ENCODE measurements around the gene EXTL2.
"Not testable (repeated sequence)": the region's sequence is repeated elsewhere in the genome, so short reads cannot be mapped to it uniquely, and the experiment has no call there.

The EXTL2 gene

DNA sequence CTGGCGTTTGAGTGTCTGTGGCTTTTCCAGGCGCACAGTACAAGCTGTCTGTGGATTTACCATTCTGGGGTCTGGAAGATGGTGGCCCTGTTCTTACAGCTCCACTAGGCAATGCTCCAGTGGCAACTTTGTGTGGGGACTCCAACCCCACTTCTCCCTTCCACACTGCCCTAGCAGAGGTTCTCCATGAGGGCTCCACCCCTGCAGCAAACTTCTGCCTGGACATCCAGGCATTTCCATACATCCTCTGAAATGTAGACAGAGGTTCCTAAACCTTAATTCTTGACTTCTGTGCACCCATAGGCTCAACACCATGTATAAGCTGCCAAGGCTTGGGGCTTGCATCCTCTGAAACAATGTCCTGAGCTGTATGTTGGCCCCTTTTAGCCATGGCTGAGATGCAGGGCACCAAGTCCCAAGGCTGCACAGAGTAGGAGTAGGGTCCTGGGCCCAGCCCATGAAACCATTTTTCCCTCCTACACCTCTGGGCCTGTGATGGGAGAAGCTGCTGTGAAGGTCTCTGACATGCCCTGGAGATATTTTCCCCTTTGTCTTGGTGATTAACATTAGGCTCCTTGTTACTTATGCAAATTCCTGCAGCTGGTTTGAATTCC, 4.7 kb downstream of the EXTL2 start:
- H4K91ac ChIP-seq (ENCODE audit: low read depth, low read length, poor library complexity); H2BK120ac ChIP-seq (ENCODE audit: low read depth, low read length); H3K27ac ChIP-seq (replicated peaks; ENCODE audit: low read length); H2BK12ac ChIP-seq (ENCODE audit: low read length); H2AFZ ChIP-seq (ENCODE audit: low read length); H3K9ac ChIP-seq (ENCODE audit: low read depth, low read length, poor library complexity); H3K4ac ChIP-seq (ENCODE audit: low read length); H3K14ac ChIP-seq (ENCODE audit: low read length); H3K23ac ChIP-seq (ENCODE audit: low read depth, low read length, poor library complexity); H2BK15ac ChIP-seq (ENCODE audit: low read length); H3K18ac ChIP-seq (ENCODE audit: low read length); DNase-seq (ENCODE audit: low spot score); H4K8ac ChIP-seq (ENCODE audit: low read depth, low read length); H2BK5ac ChIP-seq (ENCODE audit: low read length); H3K4me1 ChIP-seq (ENCODE audit: control insufficient read depth in 2 of 2, insufficient read depth in 1 of 2, low read depth in 1 of 2, low read length in 2 of 2); H3K27me3 ChIP-seq (ENCODE audit: control insufficient read depth in 3 of 3, insufficient read depth in 3 of 3, low read depth in 1 of 3, low read length in 3 of 3); H3K4me3 ChIP-seq (ENCODE audit: low read length in 2 of 2); H3K4me2 ChIP-seq (ENCODE audit: insufficient read depth, low read length, poor library complexity, severe bottlenecking); H3K79me1 ChIP-seq (ENCODE audit: low read depth, low read length); H2AK5ac ChIP-seq (ENCODE audit: low read depth, low read length): not testable (repeated sequence)
- WGBS, 2 donors (ENCODE audit: extremely low coverage in 2 of 2, insufficient read length in 2 of 2, insufficient replicate concordance in 1 of 2) = no CpG with 5 or more reads among the region's 2 CpGs
- Histone ChIP-seq H3K36me3 (replicated peaks in 1 of 2; ENCODE audit: control insufficient read depth in 2 of 2, insufficient read depth in 2 of 2, low read length in 2 of 2) (peaks cover 6 to 62% of the 10 kb centered on the region in 2 donors), H3K9me3 (replicated peaks in 1 of 2; ENCODE audit: control insufficient read depth in 2 of 2, insufficient read depth in 1 of 2, low read depth in 1 of 2, low read length in 2 of 2) (peaks cover 10 to 46% of the 10 kb centered on the region in 2 donors)

GRCh38 chr1:100889007-100889406, 5.6 kb downstream of the EXTL2 start:
- H2AFZ ChIP-seq (ENCODE audit: low read length); H3K4ac ChIP-seq (ENCODE audit: low read length); H3K4me3 ChIP-seq (ENCODE audit: low read length in 2 of 2); H3K27me3 ChIP-seq (ENCODE audit: control insufficient read depth in 3 of 3, insufficient read depth in 3 of 3, low read depth in 1 of 3, low read length in 3 of 3); H3K79me1 ChIP-seq (ENCODE audit: low read depth, low read length); H4K91ac ChIP-seq (ENCODE audit: low read depth, low read length, poor library complexity); H2BK5ac ChIP-seq (ENCODE audit: low read length); H4K8ac ChIP-seq (ENCODE audit: low read depth, low read length); H2BK15ac ChIP-seq (ENCODE audit: low read length); H3K9ac ChIP-seq (ENCODE audit: low read depth, low read length, poor library complexity); H3K23ac ChIP-seq (ENCODE audit: low read depth, low read length, poor library complexity); DNase-seq (ENCODE audit: low spot score); H3K4me1 ChIP-seq (ENCODE audit: control insufficient read depth in 2 of 2, insufficient read depth in 1 of 2, low read depth in 1 of 2, low read length in 2 of 2); H3K14ac ChIP-seq (ENCODE audit: low read length); H2BK120ac ChIP-seq (ENCODE audit: low read depth, low read length); H3K27ac ChIP-seq (replicated peaks; ENCODE audit: low read length); H2AK5ac ChIP-seq (ENCODE audit: low read depth, low read length); H3K18ac ChIP-seq (ENCODE audit: low read length); H3K4me2 ChIP-seq (ENCODE audit: insufficient read depth, low read length, poor library complexity, severe bottlenecking); H2BK12ac ChIP-seq (ENCODE audit: low read length): not testable (repeated sequence)
- peaks cover 6 to 63% of the 10 kb centered on the region in 2 donors for H3K36me3 ChIP-seq (replicated peaks in 1 of 2; ENCODE audit: control insufficient read depth in 2 of 2, insufficient read depth in 2 of 2, low read length in 2 of 2)
- peaks cover 10 to 46% of the 10 kb centered on the region in 2 donors for H3K9me3 ChIP-seq (replicated peaks in 1 of 2; ENCODE audit: control insufficient read depth in 2 of 2, insufficient read depth in 1 of 2, low read depth in 1 of 2, low read length in 2 of 2)
- WGBS, 2 donors (ENCODE audit: extremely low coverage in 2 of 2, insufficient read length in 2 of 2, insufficient replicate concordance in 1 of 2) = no CpG with 5 or more reads among the region's 1 CpG

GRCh38 chr1:100883963-100884362, 10.7 kb downstream of the EXTL2 start:
- no peaks in the 10 kb centered on the region for H3K4me1 ChIP-seq (ENCODE audit: control insufficient read depth in 2 of 2, insufficient read depth in 1 of 2, low read depth in 1 of 2, low read length in 2 of 2)
- no peak overlapping the region for H2BK5ac ChIP-seq (ENCODE audit: low read length)
- no peak overlapping the region for H2BK120ac ChIP-seq (ENCODE audit: low read depth, low read length)
- H3K23ac ChIP-seq (ENCODE audit: low read depth, low read length, poor library complexity) = no peak overlapping the region
- H3K4ac ChIP-seq (ENCODE audit: low read length) = no peak overlapping the region
- H3K4me2 ChIP-seq (ENCODE audit: insufficient read depth, low read length, poor library complexity, severe bottlenecking) = no peak overlapping the region
- no peak overlapping the region for H2AFZ ChIP-seq (ENCODE audit: low read length)
- H3K4me3 ChIP-seq (ENCODE audit: low read length in 2 of 2) = no peak overlapping the region
- H2AK5ac ChIP-seq (ENCODE audit: low read depth, low read length) = no peak overlapping the region
- no peak overlapping the region for H2BK12ac ChIP-seq (ENCODE audit: low read length)
- no peak overlapping the region for H3K27ac ChIP-seq (replicated peaks; ENCODE audit: low read length)
- no peaks in the 10 kb centered on the region for H3K27me3 ChIP-seq (ENCODE audit: control insufficient read depth in 3 of 3, insufficient read depth in 3 of 3, low read depth in 1 of 3, low read length in 3 of 3)
- WGBS, 2 donors (ENCODE audit: extremely low coverage in 2 of 2, insufficient read length in 2 of 2, insufficient replicate concordance in 1 of 2) = no CpG with 5 or more reads among the region's 4 CpGs
- H4K8ac ChIP-seq (ENCODE audit: low read depth, low read length) = no peak overlapping the region
- peaks cover 1 to 62% of the 10 kb centered on the region in 2 donors for H3K36me3 ChIP-seq (replicated peaks in 1 of 2; ENCODE audit: control insufficient read depth in 2 of 2, insufficient read depth in 2 of 2, low read length in 2 of 2)
- H2BK15ac ChIP-seq (ENCODE audit: low read length) = no peak overlapping the region
- no peak overlapping the region for H3K18ac ChIP-seq (ENCODE audit: low read length)
- H3K79me1 ChIP-seq (ENCODE audit: low read depth, low read length) = no peaks in the 10 kb centered on the region
- no peak overlapping the region for H3K14ac ChIP-seq (ENCODE audit: low read length)
- H4K91ac ChIP-seq (ENCODE audit: low read depth, low read length, poor library complexity) = no peak overlapping the region
- peaks cover 2 to 11% of the 10 kb centered on the region in 2 donors for H3K9me3 ChIP-seq (replicated peaks in 1 of 2; ENCODE audit: control insufficient read depth in 2 of 2, insufficient read depth in 1 of 2, low read depth in 1 of 2, low read length in 2 of 2)
- H3K9ac ChIP-seq (ENCODE audit: low read depth, low read length, poor library complexity) = no peak overlapping the region
- DNase-seq (ENCODE audit: low spot score) = no peak

DNA sequence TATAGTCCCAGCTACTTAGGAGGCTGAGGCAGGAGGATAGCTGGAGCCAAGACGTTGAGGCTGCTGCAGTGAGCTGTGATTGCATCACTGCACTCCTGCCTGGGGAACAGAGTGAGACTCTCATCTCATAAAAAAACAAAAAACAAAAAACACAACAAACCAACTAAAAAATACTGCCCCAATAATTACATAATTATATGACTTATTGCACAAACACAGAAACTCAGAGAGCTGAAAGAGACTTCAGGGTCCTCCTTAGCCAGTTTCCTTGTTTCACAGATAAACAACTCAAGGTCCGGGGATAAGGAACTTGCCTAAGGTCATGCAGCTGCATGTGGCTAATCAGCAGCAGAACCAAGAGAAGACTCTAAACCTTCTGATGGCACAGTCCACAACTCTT, 11.9 kb downstream of the EXTL2 start:
- Histone ChIP-seq H3K23ac (ENCODE audit: low read depth, low read length, poor library complexity) (no peak overlapping the region), H3K27ac (replicated peaks; ENCODE audit: low read length) (no peak overlapping the region), H2BK12ac (ENCODE audit: low read length) (no peak overlapping the region), H3K9me3 (replicated peaks in 1 of 2; ENCODE audit: control insufficient read depth in 2 of 2, insufficient read depth in 1 of 2, low read depth in 1 of 2, low read length in 2 of 2) (no peaks in the 10 kb centered on the region), H4K8ac (ENCODE audit: low read depth, low read length) (no peak overlapping the region), H2AK5ac (ENCODE audit: low read depth, low read length) (no peak overlapping the region), H2BK15ac (ENCODE audit: low read length) (no peak overlapping the region), H3K4me1 (ENCODE audit: control insufficient read depth in 2 of 2, insufficient read depth in 1 of 2, low read depth in 1 of 2, low read length in 2 of 2) (no peaks in the 10 kb centered on the region), H3K4me3 (ENCODE audit: low read length in 2 of 2) (no peak overlapping the region), H2BK5ac (ENCODE audit: low read length) (no peak overlapping the region), H2AFZ (ENCODE audit: low read length) (no peak overlapping the region), H4K91ac (ENCODE audit: low read depth, low read length, poor library complexity) (no peak overlapping the region), H3K4me2 (ENCODE audit: insufficient read depth, low read length, poor library complexity, severe bottlenecking) (no peak overlapping the region), H2BK120ac (ENCODE audit: low read depth, low read length) (no peak overlapping the region), H3K4ac (ENCODE audit: low read length) (no peak overlapping the region), H3K79me1 (ENCODE audit: low read depth, low read length) (no peaks in the 10 kb centered on the region), H3K14ac (ENCODE audit: low read length) (no peak overlapping the region), H3K27me3 (ENCODE audit: control insufficient read depth in 3 of 3, insufficient read depth in 3 of 3, low read depth in 1 of 3, low read length in 3 of 3) (no peaks in the 10 kb centered on the region), H3K9ac (ENCODE audit: low read depth, low read length, poor library complexity) (no peak overlapping the region), H3K36me3 (replicated peaks in 1 of 2; ENCODE audit: control insufficient read depth in 2 of 2, insufficient read depth in 2 of 2, low read length in 2 of 2) (peaks cover 1 to 61% of the 10 kb centered on the region in 2 donors), H3K18ac (ENCODE audit: low read length) (no peak overlapping the region)
- WGBS, 2 donors (ENCODE audit: extremely low coverage in 2 of 2, insufficient read length in 2 of 2, insufficient replicate concordance in 1 of 2) = no CpG with 5 or more reads among the region's 2 CpGs
- no peak for DNase-seq (ENCODE audit: low spot score)

Data from neuronal stem cell (in vitro differentiated cells).